ENCODE data around the gene NDUFB4.

NDUFB4 gene

DNA sequence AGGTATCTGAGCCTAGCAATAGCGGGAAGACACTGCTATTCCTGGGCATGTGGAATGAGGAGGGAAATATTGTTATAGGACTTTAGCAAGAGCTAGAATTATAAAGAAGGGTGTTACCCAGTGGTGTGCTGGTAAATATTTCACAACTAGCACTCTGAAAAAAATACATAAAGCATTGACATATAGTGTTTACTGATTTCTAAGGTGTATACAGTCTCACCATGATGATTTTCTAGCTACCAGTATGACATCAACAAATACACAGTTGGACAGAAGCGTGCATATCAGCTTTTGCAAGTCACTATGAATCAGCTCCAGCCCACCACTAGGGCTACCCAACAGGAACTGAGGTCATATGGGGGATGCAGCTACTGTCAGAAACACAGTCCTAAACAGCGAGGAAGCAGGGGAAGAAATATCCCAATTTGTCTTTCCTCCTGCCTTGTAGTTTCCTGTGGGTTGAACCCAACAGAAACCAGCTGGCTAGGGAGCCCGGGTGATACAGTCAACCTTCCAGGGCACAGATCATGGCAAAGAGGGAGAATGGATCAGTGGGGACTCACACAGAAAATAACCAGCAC, 46.3 kb downstream of the NDUFB4 start:
- peak overlapping the region in 1 of 2 donors; percentile 75 for H3K27ac Mint-ChIP-seq
- ATAC-seq: peak; percentile 60

DNA sequence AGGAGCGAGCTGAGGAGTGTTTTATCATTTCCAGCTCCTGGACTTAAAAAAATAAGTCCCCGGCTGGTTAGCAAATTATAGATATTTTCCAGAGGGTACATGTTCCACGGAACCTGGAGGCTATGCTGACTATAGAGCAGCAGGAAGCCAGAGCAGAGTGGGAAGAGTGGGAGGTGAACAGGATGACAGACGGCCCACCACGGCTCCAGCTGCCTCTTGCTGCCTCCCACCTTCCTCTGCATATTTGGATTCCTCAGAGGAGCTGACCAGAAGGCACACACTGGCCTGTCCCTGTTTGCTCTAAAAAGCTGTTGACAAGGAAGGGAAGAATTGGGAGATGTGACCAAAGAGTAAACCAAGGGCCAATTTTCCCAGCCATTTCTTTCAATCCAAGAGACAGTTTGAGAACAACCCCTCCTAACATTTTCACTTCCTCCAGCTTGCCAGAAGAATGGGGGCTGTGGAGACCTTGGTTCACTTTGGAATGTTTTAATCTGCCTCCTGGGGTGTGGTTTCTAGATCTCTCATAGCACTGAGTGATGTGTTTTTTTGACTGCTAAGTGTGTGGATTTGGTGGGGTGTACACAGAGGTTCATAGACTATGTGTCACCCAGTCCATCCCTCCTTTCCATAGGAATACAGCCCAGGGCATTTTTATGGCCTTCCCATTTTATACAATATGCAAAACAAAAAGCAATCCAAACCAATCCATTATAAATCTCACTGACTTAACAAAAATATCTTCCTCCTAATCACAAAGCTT, 49.1 kb downstream of the NDUFB4 start:
- Mint-ChIP-seq H3K27me3 (no peaks in the 10 kb centered on the region), H3K9me3 (no peaks in the 10 kb centered on the region), H3K4me3 (no peak overlapping the region), H3K27ac (no peak overlapping the region), H3K4me1 (peaks cover 2% of the 10 kb centered on the region)
- ATAC-seq (no peak), DNase-seq (no peak)

More for the DNA sequence above, 46.3 kb downstream of the NDUFB4 start:
- peaks cover 0 to 10% of the 10 kb centered on the region in 2 donors for H3K9me3 Mint-ChIP-seq
- peaks cover 9% of the 10 kb centered on the region for H3K4me1 Mint-ChIP-seq
- no peak for DNase-seq
- H3K4me3 Mint-ChIP-seq: no peak overlapping the region
- no peaks in the 10 kb centered on the region for H3K27me3 Mint-ChIP-seq

DNA sequence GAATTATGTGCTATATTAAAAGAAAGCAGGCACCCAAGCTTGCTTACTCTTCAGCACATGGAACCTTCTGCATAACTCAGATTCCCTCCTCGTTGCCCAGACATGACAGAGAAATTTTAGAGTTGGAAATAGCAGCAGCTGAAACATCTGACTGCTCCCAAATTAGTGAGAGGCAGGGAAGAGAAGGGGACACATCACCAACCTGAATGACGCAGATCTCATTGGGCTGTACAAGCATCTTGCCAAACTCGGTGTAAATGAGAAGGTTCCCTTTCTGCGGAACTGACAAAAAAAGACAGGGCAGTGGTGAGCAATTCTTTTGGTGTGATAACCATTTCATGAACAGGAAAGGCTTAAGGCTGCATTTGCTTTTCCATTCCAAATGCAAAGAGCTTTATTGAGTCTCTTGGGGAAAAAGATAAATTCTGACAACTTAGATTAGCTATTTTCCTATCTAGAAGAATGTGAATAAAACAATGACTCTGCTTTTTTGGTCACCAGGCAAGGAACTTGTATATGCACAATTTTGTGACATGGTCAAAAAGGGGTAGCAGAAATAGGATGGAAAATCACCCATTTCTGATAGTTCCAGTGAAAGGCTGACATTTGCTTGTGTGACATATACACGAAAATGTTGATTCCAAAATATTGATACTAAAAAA, 50.8 kb downstream of the NDUFB4 start:
- no peak for ATAC-seq
- no peaks in the 10 kb centered on the region for H3K9me3 Mint-ChIP-seq
- no peaks in the 10 kb centered on the region for H3K4me1 Mint-ChIP-seq
- no peak overlapping the region for H3K4me3 Mint-ChIP-seq
- no peak for DNase-seq
- no peaks in the 10 kb centered on the region for H3K27me3 Mint-ChIP-seq
- peak overlapping the region in 1 of 2 donors; percentile 81 for H3K27ac Mint-ChIP-seq

DNA sequence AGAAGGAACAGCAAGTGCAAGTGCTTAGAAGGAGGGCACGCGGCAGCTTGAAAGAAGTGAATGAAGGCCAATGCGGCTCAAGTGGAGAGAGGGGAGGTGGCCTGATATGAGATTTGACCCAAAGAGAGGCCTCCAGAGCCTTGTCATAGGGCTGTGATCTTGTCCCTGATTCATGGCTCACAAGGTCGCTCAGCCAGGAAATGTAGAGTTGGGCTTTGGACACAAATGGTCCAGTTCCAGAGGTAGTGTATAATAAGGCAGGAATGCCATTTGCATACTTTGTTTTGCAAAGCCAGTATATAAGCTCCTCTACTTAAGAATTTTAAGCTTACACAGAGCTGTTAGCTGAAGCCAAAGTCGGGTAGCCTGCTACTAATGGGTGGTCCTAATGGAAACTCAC, 52.2 kb downstream of the NDUFB4 start:
- ATAC-seq (no peak), DNase-seq (no peak)
- H3K27me3 Mint-ChIP-seq: no peaks in the 10 kb centered on the region
- H3K4me3 Mint-ChIP-seq: no peak overlapping the region
- H3K4me1 Mint-ChIP-seq: no peaks in the 10 kb centered on the region
- H3K9me3 Mint-ChIP-seq: no peaks in the 10 kb centered on the region
- no peak overlapping the region for H3K27ac Mint-ChIP-seq

DNA sequence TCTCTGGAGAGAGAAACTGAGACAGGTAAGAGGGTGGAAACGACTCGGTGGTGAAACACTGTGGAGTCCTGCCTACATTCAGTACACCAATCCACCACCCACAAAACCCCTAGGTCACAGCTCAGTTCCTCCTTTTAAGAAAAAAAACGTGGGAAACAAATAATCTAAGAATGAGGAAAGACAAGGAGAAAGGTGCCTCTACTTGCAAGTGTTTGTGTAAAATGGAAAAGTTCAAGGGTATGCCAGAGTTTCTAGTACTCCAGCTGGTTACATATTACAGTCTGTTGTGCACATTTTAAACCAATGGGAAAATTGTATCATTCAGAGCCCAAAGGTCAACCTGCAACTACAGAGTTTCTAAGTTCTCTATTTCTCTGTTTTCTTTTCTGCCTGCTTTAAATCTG, 53.7 kb downstream of the NDUFB4 start:
- DNase-seq (no peak), ATAC-seq (no peak)
- Mint-ChIP-seq H3K27ac (peak overlapping the region in 1 of 2 donors; percentile 76), H3K27me3 (no peaks in the 10 kb centered on the region), H3K9me3 (no peaks in the 10 kb centered on the region), H3K4me3 (no peak overlapping the region), H3K4me1 (no peaks in the 10 kb centered on the region)

DNA sequence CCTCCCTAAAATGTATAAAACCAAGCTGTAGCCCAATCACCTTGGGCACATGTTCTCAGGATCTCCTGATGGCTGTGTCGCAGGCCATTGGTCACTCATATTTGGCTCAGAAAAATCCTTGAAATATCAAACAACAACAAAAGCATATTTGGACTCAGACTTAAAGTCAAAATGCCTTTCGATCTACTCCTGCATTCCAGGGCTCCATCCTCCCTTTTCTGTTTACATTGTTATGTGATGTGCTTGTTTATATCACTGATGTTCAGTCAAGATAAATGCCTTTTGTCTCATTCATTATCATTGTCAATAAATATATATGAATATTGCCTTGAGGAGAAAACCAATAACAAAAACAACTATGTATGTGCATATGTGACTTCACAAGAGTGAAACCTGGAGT, 54.2 kb downstream of the NDUFB4 start:
- Mint-ChIP-seq H3K9me3 (no peaks in the 10 kb centered on the region), H3K4me3 (no peak overlapping the region), H3K4me1 (no peaks in the 10 kb centered on the region), H3K27me3 (no peaks in the 10 kb centered on the region), H3K27ac (peak overlapping the region in 1 of 2 donors; percentile 51)
- ATAC-seq: no peak
- DNase-seq: no peak

Data from stimulated activated naive CD8-positive, alpha-beta T cell treated with anti-CD3 and anti-CD28 coated beads, Interleukin-15, amount 100 ng/mL, for 72 hours (primary cell).